Glomerular visceral epithelial cell (primary cell): ENCODE results near the gene TPPP3.
A peak's percentile ranks its signal among the peaks of the same experiment; 100 is the strongest.

Source experiments
- DNase-seq: peaks from one replicate; pipeline ENCODE4 v3.0.0-alpha.2; 2016; ENCODE audit errors: extremely low spot score

Gene TPPP3

GRCh38 chr16:67404740-67405226, 11.5 kb upstream of the TPPP3 start:
- no peak for DNase-seq

- DNase-seq, result no peak
These were observed 10.8 kb upstream of the TPPP3 start for GRCh38 chr16:67403976-67404555.

GRCh38 chr16:67400901-67401300, 7.6 kb upstream of the TPPP3 start:
- no peak for DNase-seq

GRCh38 chr16:67399749-67400704, 6.7 kb upstream of the TPPP3 start:
- no peak for DNase-seq

- no peak for DNase-seq
These were observed 6.0 kb upstream of the TPPP3 start for GRCh38 chr16:67399218-67399733.

GRCh38 chr16:67398546-67399217, 5.4 kb upstream of the TPPP3 start:
- no peak for DNase-seq

- DNase-seq, result no peak
These were observed 4.7 kb upstream of the TPPP3 start for GRCh38 chr16:67397812-67398545.

GRCh38 chr16:67397036-67397801, 3.9 kb upstream of the TPPP3 start:
- DNase-seq, result no peak

GRCh38 chr16:67396159-67397035, 3.1 kb upstream of the TPPP3 start:
- DNase-seq, result peak; percentile 84

GRCh38 chr16:67395458-67396158, 2.3 kb upstream of the TPPP3 start:
- peak; percentile 56 for DNase-seq

GRCh38 chr16:67395105-67395457, 1.8 kb upstream of the TPPP3 start:
- no peak for DNase-seq

- no peak for DNase-seq
These were observed 1.1 kb upstream of the TPPP3 start for GRCh38 chr16:67394155-67395104.

GRCh38 chr16:67393788-67394154, 473 bp upstream of the TPPP3 start:
- DNase-seq, result no peak

GRCh38 chr16:67392301-67393059, 818 bp downstream of the TPPP3 start:
- no peak for DNase-seq

- DNase-seq, result no peak
These were observed 1.6 kb downstream of the TPPP3 start for GRCh38 chr16:67391424-67392300.

- no peak for DNase-seq
These were observed 2.4 kb downstream of the TPPP3 start for GRCh38 chr16:67390816-67391423.
